GM12878 (cell line): ENCODE data around the gene SYNM. TPM values are rescaled to one million over a fixed set of nuclear protein-coding genes. Genes with fewer than 3 reads are reported as not detected.

Source experiments
- ATAC-seq: fragments of 200-7000 bp; cut with Tn5 transposase; 3 replicates; pipeline ENCODE4 v1.9.1; 2020; ENCODE audit warnings: mild to moderate bottlenecking, moderate library complexity
- BruUV-seq: library from RNA; stranded (reverse); fragments of 400-500 nt; replicated peaks from 2 replicates; lab custom pipeline; 2021; lab: Mats Ljungman, UMichigan
- CTCF ChIA-PET: fragments of 300-600 bp; sonication (Branson Sonifier 250); formaldehyde crosslinking; extraction: SDS; loops from one replicate; lab custom pipeline; 2021; ENCODE audit warnings: inconsistent platforms; lab: Yijun Ruan, JAX
- POLR2A ChIA-PET: fragments of 350-600 bp; formaldehyde crosslinking; extraction: SDS; loops from one replicate; lab custom pipeline; 2021; ENCODE audit warnings: inconsistent platforms; lab: Charles Lee
- RAD21 ChIA-PET: fragments of 300-600 bp; sonication (Branson Sonifier 250); formaldehyde crosslinking; loops from one replicate; lab custom pipeline; 2023; ENCODE audit warnings: antibody characterized with exemption; ENCODE audit not compliant: unreplicated experiment; lab: Charles Lee
- SMC1A ChIA-PET: fragments of 300-600 bp; sonication (Branson Sonifier 250); formaldehyde crosslinking; loops from one replicate; lab custom pipeline; 2023; ENCODE audit not compliant: unreplicated experiment, uncharacterized antibody; lab: Charles Lee
- DNase-seq: peaks from one replicate; pipeline ENCODE4 v3.0.0-alpha.2; 2011; ENCODE audit warnings: low read depth, low spot score
- FAIRE-seq: peaks from 3 replicates; lab custom pipeline; 2011; peaks lifted over from hg19 to GRCh38; lab: Jason Lieb, UNC
- H2AFZ ChIP-seq: 2 replicates; pipeline ENCODE4 v1.6.0; 2011; ENCODE audit warnings: low read depth, low read length, control low read depth; ENCODE audit not compliant: control insufficient read depth
- H3K27ac ChIP-seq: 2 replicates; pipeline ENCODE4 v1.5.1; 2011; ENCODE audit warnings: control low read depth; ENCODE audit not compliant: control insufficient read depth, insufficient read depth
- H3K27me3 ChIP-seq, 2 experiments: replicated peaks in 1 of 2; 2 replicates each; pipeline versions ENCODE4 v1.6.0 to v1.6.1; 2011; ENCODE audit warnings: low read length in 1 of 2; ENCODE audit not compliant: control insufficient read depth in 2 of 2, insufficient read depth in 2 of 2
- H3K36me3 ChIP-seq, 2 experiments: 2 replicates each; pipeline ENCODE4 v1.5.1; 2011; ENCODE audit warnings: low read length in 1 of 2; ENCODE audit not compliant: control insufficient read depth in 2 of 2, insufficient read depth in 2 of 2
- H3K4me1 ChIP-seq: 2 replicates; pipeline ENCODE4 v1.6.1; 2011; ENCODE audit warnings: mild to moderate bottlenecking, low read length, moderate library complexity, mixed read lengths; ENCODE audit not compliant: control insufficient read depth, insufficient read depth
- H3K4me2 ChIP-seq: 2 replicates; pipeline ENCODE4 v1.6.0; 2011; ENCODE audit warnings: control low read depth; ENCODE audit not compliant: control insufficient read depth, insufficient read depth
- H3K4me3 ChIP-seq: fragments of 200-600 bp; sonication (generic); 2 replicates; pipeline ENCODE4 v1.5.1; 2016
- H3K79me2 ChIP-seq: 2 replicates; pipeline ENCODE4 v1.6.0; 2011; ENCODE audit warnings: low read length; ENCODE audit not compliant: control insufficient read depth, insufficient read depth
- H3K9ac ChIP-seq: 2 replicates; pipeline ENCODE4 v1.8.0; 2011; ENCODE audit warnings: low read length, control low read depth, mixed read lengths; ENCODE audit not compliant: control insufficient read depth, insufficient read depth
- H3K9me3 ChIP-seq: replicated peaks from 3 replicates; pipeline ENCODE4 v1.5.1; 2011; ENCODE audit warnings: mild to moderate bottlenecking, low read length; ENCODE audit not compliant: control insufficient read depth, insufficient read depth
- H4K20me1 ChIP-seq: 2 replicates; pipeline ENCODE4 v1.6.0; 2011; ENCODE audit not compliant: control insufficient read depth, insufficient read depth
- ATF3 ChIP-seq: IDR thresholded peaks from 2 replicates; pipeline ENCODE4 v1.6.1; 2011; ENCODE audit warnings: low read depth, mild to moderate bottlenecking, low read length, moderate library complexity, borderline replicate concordance; ENCODE audit errors: extremely low read depth
- BCL3 ChIP-seq: IDR thresholded peaks from 2 replicates; pipeline ENCODE4 v1.6.1; 2011; ENCODE audit warnings: borderline replicate concordance, low read depth, mild to moderate bottlenecking, moderate library complexity, low read length; ENCODE audit not compliant: insufficient read depth, poor library complexity, severe bottlenecking
- CTCF ChIP-seq, 3 experiments: IDR thresholded peaks in 2 of 3; conservative IDR thresholded peaks in 1 of 3; 2 replicates each; pipeline ENCODE4 v1.5.1; 2011; ENCODE audit warnings: low read depth in 3 of 3, low read length in 3 of 3, mild to moderate bottlenecking in 3 of 3, control low read depth in 2 of 3, moderate library complexity in 2 of 3, inconsistent platforms in 1 of 3, mixed read lengths in 1 of 3; ENCODE audit not compliant: control insufficient read depth in 2 of 3, insufficient read depth in 1 of 3; ENCODE audit errors: extremely low read depth in 1 of 3
- DPF2 ChIP-seq: fragments of 450-650 bp; IDR thresholded peaks from 2 replicates; pipeline ENCODE4 v1.6.1; 2017; ENCODE audit warnings: mild to moderate bottlenecking
- FOXM1 ChIP-seq: IDR thresholded peaks from 2 replicates; pipeline ENCODE4 v1.6.1; 2012; ENCODE audit warnings: low read depth, mild to moderate bottlenecking, inconsistent platforms, low read length, moderate library complexity
- GATAD2B ChIP-seq: fragments of 450-650 bp; conservative IDR thresholded peaks from 2 replicates; pipeline ENCODE4 v1.6.1; 2017; ENCODE audit warnings: low read depth, mild to moderate bottlenecking, moderate library complexity
- HSF1 ChIP-seq: fragments of 150-350 bp; IDR thresholded peaks from 2 replicates; pipeline ENCODE4 v1.6.1; 2014; ENCODE audit warnings: mild to moderate bottlenecking, low read depth, low read length
- MYB ChIP-seq: fragments of 150-350 bp; IDR thresholded peaks from 2 replicates; pipeline ENCODE4 v1.6.1; 2014; ENCODE audit warnings: mild to moderate bottlenecking, low read depth, low read length, borderline replicate concordance
- POLR2A ChIP-seq: IDR thresholded peaks from 2 replicates; pipeline ENCODE4 v1.6.1; 2011; ENCODE audit warnings: low read depth, mild to moderate bottlenecking, low read length
- RFX5 ChIP-seq: IDR thresholded peaks from 2 replicates; pipeline ENCODE4 v1.6.1; 2011; ENCODE audit warnings: low read depth, low read length, improper control_type of control experiment
- SIN3A ChIP-seq: IDR thresholded peaks from 2 replicates; pipeline ENCODE4 v1.6.1; 2012; ENCODE audit warnings: low read depth, low read length, improper control_type of control experiment
- SIX5 ChIP-seq: IDR thresholded peaks from 2 replicates; pipeline ENCODE4 v1.6.1; 2011; ENCODE audit warnings: mild to moderate bottlenecking, low read depth, low read length, moderate library complexity; ENCODE audit not compliant: severe bottlenecking
- SMC3 ChIP-seq: IDR thresholded peaks from 2 replicates; pipeline ENCODE4 v1.6.1; 2011; ENCODE audit warnings: low read length, improper control_type of control experiment, borderline replicate concordance
- SUPT20H ChIP-seq: IDR thresholded peaks from 2 replicates; pipeline ENCODE4 v1.6.1; 2011; ENCODE audit warnings: low read depth, mild to moderate bottlenecking, low read length, moderate library complexity, borderline replicate concordance; ENCODE audit not compliant: control insufficient read depth
- TAF1 ChIP-seq: IDR thresholded peaks from 2 replicates; pipeline ENCODE4 v1.6.1; 2011; ENCODE audit warnings: mild to moderate bottlenecking, low read depth, low read length, borderline replicate concordance
- YY1 ChIP-seq: IDR thresholded peaks from 2 replicates; pipeline ENCODE4 v1.6.1; 2011; ENCODE audit warnings: low read depth, mild to moderate bottlenecking, low read length
- WGBS: methylation state at CpG from one replicate; pipeline ENCODE4 v1.1.6; 2016; ENCODE audit warnings: low lambda C conversion rate; ENCODE audit not compliant: insufficient replicate concordance, insufficient coverage; ENCODE audit errors: missing lambda C conversion rate; 5-methylcytosine and 5-hydroxymethylcytosine counted together
- in situ Hi-C: fragments of 300-500 bp; cut with MboI; formaldehyde crosslinking; loops from 9 replicates; pipeline ENCODE4 v1.14.3; 2018; ENCODE audit warnings: mixed read lengths
- intact Hi-C: fragments of 100-400 bp; cut with micrococcal nuclease; formaldehyde crosslinking; loops from one replicate; pipeline ENCODE4 v1.14.2; 2022; ENCODE audit not compliant: unreplicated experiment
- polyA plus RNA-seq, 11 experiments: library from polyadenylated mRNA; depleted of rRNA in 4 of 11; unstranded in 6 of 11; stranded (reverse) in 5 of 11; fragments of >200 nt; fragmentation: Nextera tagmentation in 4 of 11; fragmentation: Illumina TruSeq in 1 of 11; extraction: Ambion mirVana in 4 of 11; extraction: Trizol in 1 of 11; gene quantifications; 1 replicate in 1 of 11; 2 replicates in 10 of 11; pipeline versions ENCODE4 v1.2.1 to v1.2.3, GENCODE V29; 2011 to 2016; ENCODE audit warnings: inconsistent platforms in 2 of 11, missing spikeins in 2 of 11, low read depth in 1 of 11
- total RNA-seq, 4 experiments: library from RNA; depleted of rRNA in 3 of 4; stranded (reverse); fragments of >200 nt in 3 of 4; fragmentation: Illumina TruSeq in 1 of 4; extraction: Trizol in 1 of 4; gene quantifications; 2 replicates each; pipeline versions ENCODE4 v1.2.1 to v1.2.3, GENCODE V29; 2013 to 2021

Gene SYNM
- total and polyA plus RNA-seq, 10 of the 15 experiments (the other 5 are each of a cell fraction or from before 2014, with no cell fraction given) = 0.05 to 1.1 (median 0.89) TPM; not detected in 1

- ChIA-PET POLR2A (no interaction called here), CTCF (interaction anchor here (1.2 kb wide), 1 partner anchor 32 kb away, joined by 4 read pairs; no protein-coding TSS in a partner anchor), SMC1A (interaction anchor here (1.4 to 1.5 kb wide), 2 partner anchors 32 to 78 kb away, joined by 3 to 4 read pairs; no protein-coding TSS in a partner anchor), RAD21 (no interaction called here)
- H3K27me3 ChIP-seq = peaks cover 0 to 4% of the 10 kb centered on the region in 2 experiments; a peak in 3 of 4 replicates
- WGBS = 71% methylated on average over 18 of the region's 18 CpGs
- BruUV-seq = no TSS peak
- no peaks in the 10 kb centered on the region for H4K20me1 ChIP-seq
- no peak for FAIRE-seq
- no peak overlapping the region for H3K9ac ChIP-seq
- no peaks in the 10 kb centered on the region for H3K36me3 ChIP-seq
- no peaks in the 10 kb centered on the region for H3K79me2 ChIP-seq
- no peak for ATAC-seq
- H3K4me3 ChIP-seq = no peak overlapping the region
- 0 out of 2 replicates have a peak, but pooled peaks cover 3% of the 10 kb centered on the region for H3K4me1 ChIP-seq
- in situ Hi-C loops (no loop called here), intact Hi-C loops (no loop called here)
- H3K27ac ChIP-seq = no peak overlapping the region
- TF ChIP-seq FOXM1 = no peak
- TF ChIP-seq CTCF (IDR thresholded peaks at IDR 0.05 in 2 of 3, conservative IDR thresholded peaks at IDR 0.05 in 1 of 3; ENCODE audit: control insufficient read depth in 2 of 3, extremely low read depth in 1 of 3, insufficient read depth in 1 of 3, low read depth in 3 of 3, low read length in 3 of 3) = no peak
- TF ChIP-seq DPF2 = no peak
- TF ChIP-seq SMC3 = no peak
- TF ChIP-seq GATAD2B = no peak
- TF ChIP-seq HSF1 = no peak
- no peak for TF ChIP-seq POLR2A
- no peak for TF ChIP-seq SUPT20H
- no peak for TF ChIP-seq ATF3
- no peak for TF ChIP-seq TAF1
- TF ChIP-seq SIN3A = no peak
- no peak for TF ChIP-seq SIX5
- no peak for TF ChIP-seq RFX5
- TF ChIP-seq MYB = no peak
- no peak for TF ChIP-seq BCL3
- TF ChIP-seq YY1 = no peak
- H3K9me3 ChIP-seq = no peaks in the 10 kb centered on the region
- no peak for DNase-seq
- H2AFZ ChIP-seq = no peak overlapping the region
- no peak overlapping the region for H3K4me2 ChIP-seq
Measured at GRCh38 chr15:99132634-99133287, 27.9 kb downstream of the SYNM start.
